Hematopoietic multipotent progenitor cell treated with erythropoietin and hydrocortisone succinate and interleukin-3 and kit ligand, for 15 days (in vitro differentiated cells): ENCODE results near the gene ZNF423.

Source experiments
- DNase-seq: peaks from one replicate; pipeline ENCODE4 v3.0.0-alpha.2; 2015; ENCODE audit warnings: low spot score

The ZNF423 gene

DNA sequence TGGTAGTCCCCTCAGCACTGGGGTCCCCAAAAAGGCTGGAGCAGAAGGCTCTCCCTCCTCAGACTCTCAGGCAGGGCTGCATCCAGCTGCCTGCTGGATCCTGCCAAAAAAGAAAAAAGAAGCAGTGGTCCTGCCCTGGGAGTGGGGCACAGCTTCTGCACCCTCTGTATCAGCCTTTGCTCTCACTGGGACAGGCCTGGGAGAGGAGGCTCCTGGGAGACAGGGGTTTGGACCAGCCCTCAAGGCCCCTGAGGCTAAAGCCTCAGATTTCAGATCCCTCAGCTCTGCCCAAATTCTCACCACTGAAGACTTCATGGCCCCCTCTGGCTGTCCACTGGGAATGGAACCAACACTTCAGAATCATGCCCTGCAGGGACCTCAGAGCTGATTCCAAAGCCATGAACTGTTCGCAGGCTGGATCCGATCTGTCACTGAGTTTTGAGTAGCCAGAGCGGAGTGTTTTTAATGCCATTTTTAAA is 385.4 kb downstream of the ZNF423 start:
- DNase-seq: no peak

DNA sequence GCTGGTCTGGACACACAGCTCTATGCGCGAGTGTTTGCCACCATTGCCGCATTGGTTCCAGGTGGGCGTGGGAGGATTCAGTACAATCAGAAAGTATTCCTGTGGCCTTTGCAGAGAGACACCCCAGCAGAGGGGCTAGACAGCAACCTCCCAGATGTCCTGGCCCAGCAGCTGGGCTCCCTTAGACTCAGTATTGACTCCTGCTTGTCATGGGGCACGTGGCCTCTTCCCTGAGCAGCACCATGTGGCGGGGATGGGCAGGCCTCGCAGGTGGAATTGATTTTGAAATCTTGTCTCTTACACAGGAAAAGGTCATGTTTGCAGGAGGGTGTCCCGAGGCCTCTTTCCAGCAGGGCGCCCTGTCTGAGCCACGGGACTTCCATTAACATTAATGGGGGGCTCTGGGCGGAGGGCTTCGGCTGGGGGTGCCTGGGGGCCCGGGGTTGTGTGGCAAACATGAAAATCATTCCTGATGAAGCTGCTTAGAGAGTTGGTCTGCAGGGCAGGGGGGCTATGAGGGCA is 385.9 kb downstream of the ZNF423 start:
- no peak for DNase-seq

DNA sequence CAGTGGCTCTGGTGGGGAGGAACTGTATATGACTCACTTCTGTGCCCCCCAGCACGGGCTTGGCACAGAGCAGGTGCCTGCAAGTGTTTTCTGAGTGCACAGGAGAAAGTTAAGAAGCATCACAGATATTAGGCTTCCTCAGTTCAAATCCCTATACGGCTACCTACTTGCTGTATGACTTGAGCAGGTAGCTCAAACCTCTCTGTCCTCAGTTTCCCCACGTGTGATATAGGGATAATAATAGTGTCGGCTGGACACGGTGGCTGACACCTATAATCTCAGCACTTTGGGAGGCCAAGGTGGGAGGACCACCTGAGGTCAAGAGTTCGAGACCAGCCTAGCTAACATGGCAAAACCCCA is 386.6 kb downstream of the ZNF423 start:
- DNase-seq: no peak

DNA sequence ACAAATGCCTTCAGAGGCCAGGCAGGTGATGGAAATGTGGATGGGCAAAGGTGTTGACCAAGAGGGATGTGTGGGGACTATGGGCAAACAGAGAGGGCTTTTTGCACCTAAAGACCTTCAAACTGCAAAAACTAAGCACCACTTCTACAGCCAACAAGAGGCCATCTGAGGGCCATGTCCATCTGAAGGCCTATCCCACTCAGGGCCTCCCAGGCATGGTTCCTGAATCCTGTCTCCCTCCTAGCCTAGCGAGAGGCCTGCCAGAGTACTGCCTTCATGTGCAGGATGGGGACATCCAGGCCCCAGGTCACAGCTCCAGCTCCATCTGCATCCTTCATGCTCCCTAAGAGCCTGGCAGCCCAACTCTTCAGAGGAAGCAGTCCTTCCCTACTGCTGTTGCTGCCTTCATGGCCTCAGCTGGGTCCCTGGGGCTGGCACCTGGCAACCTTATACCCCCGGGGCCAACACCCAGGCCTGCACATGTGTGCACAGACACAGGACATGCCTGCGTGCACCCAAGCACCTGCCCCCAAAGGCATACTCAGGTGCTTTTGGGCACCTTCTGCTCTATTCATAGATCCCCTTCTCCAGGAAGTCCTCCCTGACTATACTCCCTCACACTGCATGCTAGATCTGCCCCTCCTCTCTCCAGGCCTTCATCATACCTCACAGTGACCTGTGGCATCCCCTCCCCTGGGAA is 387.2 kb downstream of the ZNF423 start:
- no peak for DNase-seq

DNA sequence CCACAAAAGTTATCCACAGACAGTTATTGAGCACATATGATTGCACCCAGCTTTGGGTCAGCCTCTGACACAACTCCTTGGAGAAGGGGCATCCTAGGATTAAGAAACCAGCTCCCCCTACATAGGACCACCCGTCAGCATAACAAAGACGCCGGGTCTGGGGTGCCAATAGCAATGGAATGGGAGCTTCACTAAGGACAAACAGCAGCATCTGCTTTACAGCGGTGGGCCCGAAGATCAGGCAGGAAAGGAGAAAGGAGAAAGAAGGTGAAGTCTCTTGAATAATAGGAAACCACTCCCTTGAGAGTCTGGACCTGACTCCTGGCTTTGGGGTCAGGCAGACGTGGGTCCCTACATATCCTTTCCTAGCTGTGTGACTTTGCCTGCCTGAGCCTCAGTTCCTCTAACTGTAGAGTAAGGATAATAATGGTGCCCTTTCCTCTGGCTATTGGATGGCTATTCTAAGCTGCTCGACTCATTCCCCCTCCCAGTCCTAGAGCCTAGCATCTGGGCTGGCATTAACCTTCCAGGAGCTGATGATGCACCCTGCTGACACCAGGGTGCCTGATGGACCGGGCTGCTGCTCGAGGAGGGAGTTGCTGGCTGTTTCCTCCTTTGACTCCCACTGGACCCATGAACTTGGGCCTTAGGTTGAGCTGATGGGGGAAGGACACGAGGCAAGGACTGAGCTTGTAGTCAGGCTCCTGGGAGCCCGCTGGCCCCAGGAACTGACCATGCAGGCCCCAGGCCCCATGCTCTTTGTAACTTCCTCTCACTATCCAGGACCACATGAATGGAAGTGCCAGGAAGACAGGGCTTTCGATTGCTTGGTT is 388.2 kb downstream of the ZNF423 start:
- no peak for DNase-seq

DNA sequence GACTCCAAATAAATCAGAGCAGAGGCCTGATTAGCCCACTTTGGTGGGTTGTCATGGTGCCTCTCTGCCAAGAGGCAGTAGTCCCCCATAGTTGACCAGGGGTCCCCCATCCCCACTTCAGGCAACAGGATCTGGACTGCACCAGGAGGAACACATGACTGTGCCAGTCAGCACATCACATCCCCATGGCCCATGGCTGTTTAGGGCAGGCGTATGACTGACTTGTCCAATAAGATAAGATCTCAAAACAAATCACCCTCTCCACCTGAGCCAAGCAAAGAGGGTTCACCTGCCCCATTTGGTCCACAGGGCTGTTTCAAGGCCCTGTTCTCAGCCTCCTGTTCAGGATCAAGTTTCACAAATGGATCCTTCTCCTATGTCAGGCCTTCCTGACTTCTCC is 389.0 kb downstream of the ZNF423 start:
- no peak for DNase-seq

DNA sequence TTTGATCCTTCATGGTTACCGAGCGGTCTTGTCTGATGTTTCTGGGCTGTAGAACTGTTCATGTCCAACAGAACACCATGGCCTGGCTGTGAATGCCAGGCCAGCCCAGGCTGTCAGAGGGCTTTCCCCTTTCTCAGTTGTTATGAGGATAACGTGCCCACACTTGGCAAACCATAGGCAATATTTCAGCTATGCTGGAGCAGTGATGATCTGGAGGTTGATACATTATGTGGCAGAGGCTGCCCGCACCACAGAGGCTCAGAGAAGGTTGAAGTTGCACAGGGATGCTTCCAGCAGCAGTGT is 389.4 kb downstream of the ZNF423 start:
- DNase-seq: no peak

DNA sequence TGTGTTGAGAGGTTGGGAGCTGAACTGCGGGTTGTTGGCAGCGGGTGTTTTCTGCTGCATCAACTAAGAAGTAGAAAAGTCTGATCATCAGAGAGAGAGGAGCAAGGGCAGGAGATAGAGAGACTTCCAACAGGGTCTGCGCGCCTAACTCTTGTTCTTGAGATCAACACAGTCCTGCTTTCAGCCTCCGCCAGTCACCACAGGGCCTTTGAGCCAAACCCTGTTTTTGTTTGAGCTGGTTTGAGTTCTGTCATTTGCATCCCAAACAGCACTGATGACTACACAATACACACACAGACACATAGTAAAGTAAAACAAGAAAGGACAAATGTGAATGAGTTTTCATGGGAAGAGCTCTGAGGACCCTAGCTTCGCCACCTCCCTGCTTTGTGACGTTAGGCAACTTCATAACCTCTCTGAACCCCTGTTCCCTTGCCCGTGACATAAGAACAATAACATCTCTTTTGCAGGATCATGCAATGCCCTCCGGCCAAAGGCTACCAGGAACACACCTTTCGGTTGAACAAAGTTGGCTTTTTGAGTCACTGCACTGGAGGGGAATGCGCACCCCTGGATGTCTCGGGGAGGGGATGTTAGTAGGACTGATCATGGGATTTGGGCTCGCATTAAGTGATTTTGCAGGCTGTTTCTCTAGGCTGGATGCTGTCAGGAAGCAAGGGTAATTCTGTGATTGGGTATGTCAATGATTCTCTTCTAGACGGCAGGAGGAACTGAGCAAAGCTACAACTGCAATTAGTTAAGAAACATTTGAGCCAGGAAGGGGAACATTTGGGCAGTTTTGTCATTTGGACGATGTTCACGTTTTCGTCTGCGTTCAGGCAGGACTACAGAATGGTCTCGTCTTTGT is 390.0 kb downstream of the ZNF423 start:
- DNase-seq: no peak

DNA sequence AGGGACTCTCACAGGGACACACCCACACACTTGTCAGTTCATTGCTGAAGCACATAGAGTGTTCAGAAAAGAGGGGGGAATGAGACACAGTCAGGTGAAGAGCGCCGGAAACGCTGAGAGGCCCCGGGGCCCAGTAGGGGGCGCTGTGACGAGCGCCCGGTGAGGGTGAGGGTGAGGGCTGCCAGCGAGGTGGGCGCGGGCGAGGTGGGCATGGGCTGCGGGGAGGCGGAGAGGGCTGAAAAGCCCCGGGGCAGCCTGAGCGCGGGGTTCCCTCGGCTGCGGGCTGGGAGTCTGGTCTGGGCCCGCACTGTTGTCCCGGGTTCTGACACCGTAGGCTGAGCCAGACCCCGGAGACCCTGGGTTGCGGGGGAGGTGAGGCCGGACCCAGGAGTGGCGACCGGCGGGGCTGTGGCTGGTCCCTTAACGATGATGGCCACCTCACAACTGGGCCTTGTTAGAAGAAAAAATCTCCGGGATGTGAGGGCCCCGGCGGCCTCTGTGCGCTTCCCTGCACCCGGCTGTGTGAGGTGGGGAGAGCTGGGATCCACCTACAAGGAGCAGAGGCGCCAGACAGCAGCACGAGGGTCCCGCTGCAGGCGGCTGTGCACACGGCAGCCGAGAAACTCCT is 390.9 kb downstream of the ZNF423 start:
- DNase-seq: no peak

DNA sequence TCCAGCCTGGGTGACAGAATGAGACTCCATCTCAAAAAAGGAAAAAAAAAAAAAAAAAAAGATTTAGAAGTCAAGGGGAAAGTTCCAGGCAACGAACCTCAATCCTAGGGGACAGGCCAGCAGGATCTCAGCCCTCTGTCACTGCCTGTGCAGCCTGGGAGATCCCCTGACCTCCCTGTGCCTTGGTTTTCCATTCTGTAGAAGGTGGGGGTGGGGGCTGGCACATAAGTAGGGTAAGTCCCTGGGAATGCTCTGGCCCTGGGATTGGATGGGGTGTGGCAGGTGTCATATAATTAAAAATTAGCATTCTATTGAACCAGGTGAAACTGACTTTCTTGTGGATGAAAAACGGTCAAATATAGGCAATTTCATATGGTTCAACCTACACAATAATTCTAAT is 391.8 kb downstream of the ZNF423 start:
- no peak for DNase-seq

DNA sequence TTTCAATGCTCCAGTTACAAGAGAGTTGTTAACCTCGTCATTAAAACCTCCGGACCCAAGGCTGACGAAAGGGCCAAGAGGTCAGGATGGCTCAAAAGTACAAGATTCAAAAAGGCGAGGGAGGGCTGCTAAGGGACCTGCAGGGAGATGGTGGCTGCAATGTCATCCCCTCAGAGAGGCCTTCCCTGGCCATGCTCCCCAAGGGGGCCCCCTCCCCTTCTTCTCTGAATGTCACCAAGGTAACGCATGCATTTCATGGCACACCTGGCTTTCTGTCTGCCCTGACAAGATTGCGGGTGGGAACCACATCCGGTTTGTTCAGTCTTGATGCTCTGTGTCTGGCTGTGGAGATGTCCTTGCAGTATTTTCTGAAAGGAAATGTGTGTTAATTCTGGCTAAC is 392.4 kb downstream of the ZNF423 start:
- no peak for DNase-seq

DNA sequence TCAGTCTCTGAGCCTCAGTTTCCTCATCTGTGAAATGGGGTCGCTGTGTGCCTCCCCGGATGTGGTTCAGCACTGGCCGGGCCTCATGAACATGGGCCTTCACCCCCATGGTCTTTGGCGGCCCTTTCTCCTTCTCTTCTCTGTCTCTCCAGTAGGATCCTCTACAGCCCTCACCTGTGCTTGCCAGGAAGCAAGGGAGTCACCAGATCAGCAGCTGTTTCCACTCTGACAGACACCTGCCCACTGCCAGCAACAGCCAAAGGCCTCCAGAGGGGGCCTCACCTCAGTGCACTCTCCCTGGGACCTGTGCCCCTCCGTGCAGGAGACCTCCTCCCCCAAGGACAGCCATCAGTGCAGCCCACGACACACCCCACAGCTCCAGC is 392.9 kb downstream of the ZNF423 start:
- DNase-seq: no peak

DNA sequence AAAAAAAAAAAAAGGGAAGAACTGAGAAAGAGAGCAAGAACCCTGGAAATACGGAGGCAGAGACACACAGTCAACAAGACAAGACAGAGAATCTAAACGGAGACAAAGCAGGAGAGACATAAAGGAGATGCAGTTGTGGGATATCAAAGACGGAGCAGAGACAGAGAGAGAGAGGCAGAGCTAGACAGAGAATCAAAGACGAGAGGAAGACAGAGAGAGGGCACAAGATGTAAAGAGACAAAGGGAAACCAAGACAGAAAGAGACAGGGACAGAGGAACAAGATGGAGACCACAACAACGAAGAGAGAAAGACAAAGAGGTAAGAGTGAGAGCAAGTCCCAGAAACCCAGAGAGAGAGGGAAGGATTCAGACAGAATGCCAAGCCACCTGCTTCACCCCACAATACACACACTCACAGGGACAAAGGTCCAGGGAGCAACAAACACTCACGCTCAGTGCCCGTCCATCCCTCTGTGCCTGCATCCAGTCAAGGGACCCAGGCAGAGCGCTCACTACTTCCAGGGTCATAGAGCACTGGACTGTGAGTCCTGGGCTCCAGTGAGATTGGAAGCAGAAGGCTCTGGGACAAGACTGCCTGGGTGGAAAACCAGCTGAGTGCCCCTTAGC is 393.4 kb downstream of the ZNF423 start:
- no peak for DNase-seq

DNA sequence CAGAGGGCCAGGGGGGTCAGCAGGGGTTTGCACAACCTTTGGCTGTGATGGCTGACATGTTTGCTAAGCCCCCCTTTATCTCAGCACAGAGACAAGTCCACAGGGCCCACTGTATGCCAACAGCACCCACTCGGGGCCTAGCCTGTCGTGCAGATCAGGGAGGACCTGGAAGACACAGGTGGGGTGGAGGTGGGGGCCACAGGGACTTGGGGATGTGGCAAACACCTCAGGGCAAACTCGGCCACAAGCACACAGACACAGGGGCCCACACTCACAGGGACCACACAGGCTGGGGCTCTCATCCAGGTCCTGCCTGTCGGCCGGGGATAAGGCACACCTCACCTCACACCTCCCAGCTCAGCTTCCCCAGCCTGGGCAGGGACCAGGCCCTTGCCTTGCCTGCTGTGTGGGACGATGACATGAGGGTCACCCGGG is 394.4 kb downstream of the ZNF423 start:
- DNase-seq: no peak

DNA sequence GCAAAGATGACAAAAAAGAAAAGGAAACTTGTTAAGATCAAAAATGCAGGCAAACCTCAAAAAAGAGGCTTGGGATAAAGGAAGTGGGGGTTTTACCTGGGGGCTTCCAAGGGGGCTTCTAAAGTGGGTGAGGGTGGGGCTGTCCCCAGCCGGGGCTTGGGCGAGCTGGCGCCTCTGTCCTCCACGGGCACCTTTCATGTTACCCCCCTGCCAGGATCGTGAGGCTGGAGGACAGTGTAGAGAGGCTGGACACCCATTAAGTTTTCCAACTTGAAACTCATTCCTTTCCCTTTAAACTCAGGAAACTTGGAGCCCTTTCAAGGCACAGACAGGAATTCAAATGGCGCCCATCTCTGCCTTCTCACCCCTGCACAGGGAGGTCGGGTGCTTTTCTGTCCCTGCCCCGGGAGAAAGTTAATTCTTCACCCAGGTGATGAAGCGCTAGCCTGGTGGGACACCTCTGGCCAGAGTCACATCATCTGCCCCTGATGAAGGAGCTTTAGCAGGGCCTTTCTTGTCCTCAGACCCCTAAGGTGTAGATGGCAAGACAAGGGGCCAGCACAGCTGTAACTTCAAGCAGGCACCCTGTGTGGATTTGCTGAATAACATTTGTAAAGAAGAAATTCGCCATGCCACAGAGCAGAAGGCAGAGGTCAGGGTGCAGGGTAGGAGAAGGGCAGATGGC is 395.0 kb downstream of the ZNF423 start:
- no peak for DNase-seq

DNA sequence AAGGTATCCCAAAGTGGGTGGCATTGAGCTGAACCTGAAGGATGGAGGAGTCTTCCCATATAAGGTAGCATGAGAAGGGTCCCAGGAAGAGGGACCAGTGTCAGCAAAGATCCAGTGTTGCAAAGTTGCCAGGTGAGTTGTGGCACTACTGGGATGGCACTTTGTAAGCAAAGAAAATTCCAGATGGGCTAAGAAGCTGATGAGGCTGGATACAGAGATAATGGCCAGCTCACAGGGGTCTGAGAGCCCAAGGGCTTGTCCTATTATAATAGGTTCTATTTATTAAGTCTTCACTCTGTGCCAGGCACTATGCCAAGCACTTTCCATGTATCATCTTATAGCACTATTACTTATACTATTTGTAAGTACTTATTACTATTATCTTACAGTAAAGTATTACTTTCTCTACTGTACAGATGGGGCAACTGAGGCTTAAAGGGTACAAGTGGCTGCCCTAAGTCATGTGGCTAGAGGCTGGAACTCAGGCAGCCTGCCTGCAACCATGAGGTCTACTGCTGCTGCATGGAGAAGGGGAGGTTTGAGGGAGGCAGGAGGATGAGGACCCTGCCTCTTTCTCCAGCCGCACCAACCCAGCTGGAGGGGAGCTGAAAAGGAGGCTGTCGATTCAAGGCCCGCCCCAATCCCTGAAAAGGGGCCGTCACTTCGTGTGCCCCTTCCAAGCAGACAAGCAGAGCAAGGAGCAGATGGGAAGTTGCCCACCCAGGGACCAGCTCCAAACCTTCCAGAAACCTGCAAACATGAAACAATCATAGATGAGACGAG is 395.8 kb downstream of the ZNF423 start:
- no peak for DNase-seq

DNA sequence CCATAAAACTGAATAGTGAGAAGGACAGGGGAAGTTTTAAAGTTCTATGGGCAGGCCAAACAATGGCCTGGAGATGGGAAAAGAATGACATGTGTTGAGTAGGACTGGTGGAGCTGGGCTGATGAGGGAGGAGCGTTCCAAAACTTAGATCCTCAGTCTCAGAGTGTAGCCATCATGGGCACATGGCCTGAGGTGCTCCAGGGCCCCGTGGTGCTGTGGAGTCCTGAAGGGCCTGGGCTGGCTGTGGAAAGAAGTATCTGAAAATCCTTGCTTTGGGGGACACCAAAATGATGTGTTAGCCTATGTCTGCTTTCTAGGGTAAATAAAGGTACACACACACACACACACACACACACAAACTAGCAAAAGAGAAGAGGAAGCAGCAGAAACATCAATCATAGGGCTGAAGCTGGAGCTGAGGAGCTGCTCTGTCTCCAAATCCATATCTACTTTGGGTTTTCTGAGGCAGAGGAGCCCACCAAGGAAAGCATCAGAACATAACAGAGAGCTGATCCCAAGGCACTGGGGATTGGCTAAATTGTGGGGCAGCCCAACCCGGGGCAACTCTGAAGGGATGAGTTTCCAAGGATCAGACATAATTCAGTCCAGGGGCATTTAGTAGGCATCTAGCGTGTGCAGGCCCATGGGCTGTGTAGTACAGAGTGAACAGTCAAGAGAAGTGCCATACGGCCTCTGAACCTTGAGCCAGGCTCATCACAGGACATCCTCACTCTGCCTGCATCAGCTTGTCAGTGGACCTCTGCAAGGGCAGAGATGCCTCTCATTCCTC is 397.1 kb downstream of the ZNF423 start:
- no peak for DNase-seq

DNA sequence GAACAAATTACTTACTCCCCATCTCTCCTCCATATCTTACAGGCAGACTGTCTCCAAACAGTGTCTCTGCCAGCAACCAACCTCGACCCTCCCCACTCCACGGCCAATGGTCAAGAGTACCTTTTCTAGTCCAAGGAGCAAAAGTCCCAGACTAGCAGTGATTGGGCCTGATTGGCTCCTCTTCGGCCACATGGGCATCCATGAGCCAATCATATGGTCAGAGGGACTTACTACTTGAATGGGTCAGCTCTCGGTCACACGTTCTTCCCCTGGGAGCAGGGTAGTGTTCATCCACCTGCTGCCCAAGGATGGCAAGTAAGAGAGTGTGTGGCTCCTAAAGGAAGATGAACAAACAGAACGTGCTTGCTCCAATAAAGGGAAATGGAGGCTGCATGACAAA is 397.7 kb downstream of the ZNF423 start:
- no peak for DNase-seq

DNA sequence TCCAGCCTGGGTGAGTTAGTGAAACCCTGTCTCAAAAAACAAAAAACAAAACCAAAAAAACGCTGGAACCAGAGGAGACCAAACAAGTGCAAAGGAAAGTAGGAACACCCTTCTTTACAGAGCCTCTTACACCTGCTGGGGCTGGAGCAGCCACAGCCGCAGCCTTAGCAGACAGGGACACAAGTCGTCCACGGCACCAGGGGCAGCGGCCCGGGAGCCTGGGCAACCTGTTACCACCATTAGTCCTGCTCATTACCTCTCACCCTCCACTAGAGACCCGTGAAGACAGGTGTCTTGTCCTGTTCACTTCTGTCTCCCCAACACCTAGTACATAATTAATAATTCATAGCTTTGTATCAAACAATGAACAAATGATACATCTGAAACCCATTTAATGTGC is 398.7 kb downstream of the ZNF423 start:
- no peak for DNase-seq
